Esophagus squamous epithelium (tissue), 5 donors: Measurements from ENCODE around the gene ARRB1. TPM values are rescaled to one million over a fixed set of nuclear protein-coding genes. Genes with fewer than 3 reads are reported as not detected.

Experiments used
- DNase-seq: peaks from one replicate; lab custom pipeline; 2025; lab: John Stamatoyannopoulos, UW
- H3K27ac ChIP-seq, 4 donors: fragments of 200-600 bp; sonication (generic); one replicate each; pipeline ENCODE4 v1.5.1; 2016 to 2019; ENCODE audit warnings: mild to moderate bottlenecking in 1 of 4
- H3K27me3 ChIP-seq, 4 donors: fragments of 200-600 bp; sonication (generic); 1 replicate in 3 of 4; 2 replicates in 1 of 4; pipeline versions ENCODE4 v1.5.1 to v1.6.0; 2017 to 2021; ENCODE audit warnings: antibody characterized with exemption in 1 of 4
- H3K36me3 ChIP-seq, 3 donors: fragments of 200-600 bp; sonication (generic); one replicate each; pipeline ENCODE4 v1.5.1; 2016 to 2019
- H3K4me1 ChIP-seq, 3 donors: fragments of 200-600 bp; sonication (generic); one replicate each; pipeline ENCODE4 v1.5.1; 2017 to 2019
- H3K4me3 ChIP-seq, 4 donors: fragments of 200-600 bp; sonication (generic); 1 replicate in 3 of 4; 2 replicates in 1 of 4; pipeline ENCODE4 v1.5.1; 2016 to 2019; ENCODE audit warnings: mild to moderate bottlenecking in 2 of 4, moderate library complexity in 1 of 4
- H3K9me3 ChIP-seq, 3 donors: fragments of 200-600 bp; sonication (generic); one replicate each; pipeline ENCODE4 v1.5.1; 2016 to 2019
- CTCF ChIP-seq, 6 experiments: fragments of 450-650 bp in 4 of 6; fragments of 200-600 bp in 2 of 6; sonication (generic) in 2 of 6; IDR thresholded peaks; one replicate each; pipeline ENCODE4 v1.5.1; 2016 to 2019; ENCODE audit warnings: antibody characterized with exemption in 6 of 6, mild to moderate bottlenecking in 4 of 6, moderate library complexity in 4 of 6
- POLR2A ChIP-seq, 4 donors: fragments of 450-650 bp; IDR thresholded peaks; one replicate each; pipeline ENCODE4 v1.6.1; 2017; ENCODE audit warnings: antibody characterized with exemption in 4 of 4, mild to moderate bottlenecking in 4 of 4, moderate library complexity in 3 of 4
- WGBS, 2 donors: methylation state at CpG; one replicate each; pipeline ENCODE4 v1.1.5; 2018; 5-methylcytosine and 5-hydroxymethylcytosine counted together
- intact Hi-C: fragments of 100-400 bp; cut with DNase I; formaldehyde crosslinking; loops from one replicate; pipeline ENCODE4 v1.15.0; 2022
- total RNA-seq, 4 donors: library from RNA; depleted of rRNA; stranded (reverse); fragments of >200 nt; gene quantifications; one replicate each; pipeline ENCODE4 v1.1.0, GENCODE V29; 2016
- donor health status: DM: yes; HTN: yes; CAD: no.

Gene ARRB1
- total RNA-seq, 4 donors from 2014 or later: 9.6 to 24.8 (median 17.8) TPM

- no peaks in the 10 kb centered on the region for H3K9me3 ChIP-seq
- peaks cover 5 to 24% (median 20%) of the 10 kb centered on the region in 3 donors for H3K4me1 ChIP-seq
- peaks cover 11 to 83% (median 16%) of the 10 kb centered on the region in 4 donors for H3K27me3 ChIP-seq
- intact Hi-C loops: loop anchor here (10.0 kb wide), 1 partner anchor 316 kb away; no protein-coding TSS in a partner anchor
- no peak overlapping the region for H3K27ac ChIP-seq
- no peaks in the 10 kb centered on the region for H3K36me3 ChIP-seq
- TF ChIP-seq CTCF (IDR thresholded peaks at IDR 0.05) (peak; percentile 39 to 99 (median 97)), POLR2A (IDR thresholded peaks at IDR 0.05) (no peak)
- DNase-seq: no peak
- H3K4me3 ChIP-seq: peak overlapping the region; percentile 25 to 69 (median 46)
- WGBS, 2 donors: no CpG with 5 or more reads among the region's 140 CpGs
These were observed 110.2 kb downstream of the ARRB1 start for GRCh38 chr11:75241036-75241905.

GRCh38 chr11:75240311-75241035 is 111.0 kb downstream of the ARRB1 start, which contains the start of gene TPBGL:
TSS of gene TPBGL (plus strand) at chr11:75240774. CDS start at chr11:75241050, 276 bp downstream.
- 11 to 15% methylated on average over 4 to 5 of the region's 58 CpGs for WGBS, 2 donors
- TF ChIP-seq POLR2A (IDR thresholded peaks at IDR 0.05) (no peak), CTCF (IDR thresholded peaks at IDR 0.05) (no peak)
- Histone ChIP-seq H3K4me3 (peak within 1 kb of the TSS; percentile 25 to 69 (median 46)), H3K36me3 (no peaks in the 10 kb centered on the region), H3K27ac (no peak within 1 kb of the TSS), H3K27me3 (peaks cover 11 to 89% (median 16%) of the 10 kb centered on the region in 4 donors), H3K9me3 (no peaks in the 10 kb centered on the region), H3K4me1 (peaks cover 5 to 24% (median 20%) of the 10 kb centered on the region in 3 donors)
- DNase-seq: no peak
- intact Hi-C loops: loop anchor here (10.0 kb wide), 1 partner anchor 316 kb away; no protein-coding TSS in a partner anchor

DNA sequence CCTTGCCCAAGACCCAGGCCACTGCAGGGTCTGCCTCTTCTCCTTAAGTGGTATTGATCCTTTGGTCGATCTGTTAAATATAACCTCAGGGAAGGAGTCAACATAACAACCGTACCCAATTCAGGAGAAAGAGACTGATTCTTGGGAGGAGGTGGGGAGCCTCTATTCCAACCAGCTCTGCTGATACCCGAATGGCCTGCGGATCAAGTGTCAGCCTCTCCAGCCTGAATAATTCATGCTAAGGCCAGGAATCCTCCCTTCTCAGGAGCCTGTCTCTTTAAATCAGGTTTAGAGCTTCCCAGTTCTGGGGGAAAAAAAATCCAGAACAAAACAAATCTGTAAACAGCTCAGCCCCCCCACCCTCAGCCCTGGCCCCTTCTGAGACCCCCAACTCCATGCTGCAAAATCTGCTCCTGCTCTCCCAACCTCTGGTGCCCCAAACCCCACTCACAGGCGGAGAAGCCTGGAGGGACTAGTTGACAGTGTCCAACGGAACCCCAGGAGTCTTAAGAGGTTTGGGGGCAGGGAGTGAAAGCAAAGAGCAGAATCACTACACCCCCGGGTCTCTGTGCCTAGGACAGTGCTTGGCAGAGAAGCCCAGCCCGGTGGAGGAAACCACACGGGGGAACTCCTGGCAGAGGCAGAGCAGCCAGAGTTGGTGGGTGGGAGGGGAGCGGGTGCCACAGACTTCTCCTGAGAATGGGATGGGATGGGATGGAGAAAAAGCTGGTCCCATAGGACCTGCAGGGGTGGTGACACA is 111.8 kb downstream of the ARRB1 start:
- intact Hi-C loops: loop anchor here (10.0 kb wide), 1 partner anchor 315 kb away; no protein-coding TSS in a partner anchor
- H3K27ac ChIP-seq: no peak overlapping the region
- TF ChIP-seq CTCF (IDR thresholded peaks at IDR 0.05) (no peak), POLR2A (IDR thresholded peaks at IDR 0.05) (no peak)
- H3K4me1 ChIP-seq: peaks cover 5 to 24% (median 20%) of the 10 kb centered on the region in 3 donors
- H3K27me3 ChIP-seq: peaks cover 11 to 89% (median 16%) of the 10 kb centered on the region in 4 donors
- WGBS, 2 donors: 51 to 59% methylated on average over 6 to 7 of the region's 10 CpGs
- DNase-seq: no peak
- H3K36me3 ChIP-seq: no peaks in the 10 kb centered on the region
- H3K4me3 ChIP-seq: peak overlapping the region in 2 of 4 donors; percentile 50 to 69
- H3K9me3 ChIP-seq: no peaks in the 10 kb centered on the region

DNA sequence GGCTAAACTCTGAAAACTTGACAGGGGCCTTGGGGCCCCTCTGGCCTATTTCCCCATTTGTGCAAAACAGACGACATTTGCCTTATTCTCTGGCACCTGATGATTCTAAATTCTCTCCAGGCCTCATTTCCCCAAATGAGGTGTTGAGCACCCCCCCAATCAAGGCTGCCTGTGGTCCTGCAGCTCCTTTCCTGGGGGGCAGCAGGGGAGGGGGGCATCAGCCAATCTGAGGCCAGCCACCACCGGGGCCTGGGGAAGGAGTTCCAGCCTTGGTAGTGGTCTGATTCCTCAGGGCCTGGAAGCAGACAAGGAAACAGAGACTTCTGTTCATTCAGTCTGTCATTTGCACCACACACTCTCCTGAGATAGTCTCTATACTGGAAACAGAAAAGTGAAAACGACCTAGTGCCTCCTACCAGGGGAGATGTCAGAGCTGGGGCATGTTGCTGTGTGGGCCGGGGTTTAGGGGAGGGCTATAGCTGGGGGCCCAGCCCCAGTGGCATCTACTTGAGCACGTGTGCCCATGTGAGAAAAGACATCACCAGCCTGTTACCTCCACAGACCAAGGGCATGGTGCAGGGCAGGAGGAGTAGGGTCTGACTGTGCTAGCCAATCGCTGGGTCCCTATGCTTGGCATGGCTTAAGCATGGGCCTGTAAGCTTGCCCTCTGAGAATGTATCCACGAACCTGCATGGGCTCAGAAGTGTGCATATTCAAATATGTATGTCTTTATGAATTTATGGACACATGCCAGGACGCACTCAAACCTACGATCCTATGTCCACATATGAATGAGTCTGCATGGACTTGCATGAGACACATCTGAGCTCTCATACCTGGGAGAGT is 112.6 kb downstream of the ARRB1 start:
- H3K9me3 ChIP-seq: no peaks in the 10 kb centered on the region
- TF ChIP-seq POLR2A (IDR thresholded peaks at IDR 0.05) (no peak), CTCF (IDR thresholded peaks at IDR 0.05) (no peak)
- intact Hi-C loops: no loop called here
- no peak overlapping the region for H3K4me3 ChIP-seq
- H3K27me3 ChIP-seq: peaks cover 11 to 87% (median 16%) of the 10 kb centered on the region in 4 donors
- no peaks in the 10 kb centered on the region for H3K36me3 ChIP-seq
- 62 to 75% methylated on average over 6 to 8 of the region's 9 CpGs for whole genome bisulfite sequencing, 2 donors
- H3K4me1 ChIP-seq: peaks cover 5 to 24% (median 20%) of the 10 kb centered on the region in 3 donors
- H3K27ac ChIP-seq: no peak overlapping the region
- no peak for DNase-seq
